Ecto neural progenitor cell (in vitro differentiated cells): ENCODE data around the gene GRID2.

Experiments
- DNase-seq: peaks from one replicate; pipeline ENCODE4 v3.0.0-alpha.2; 2018; ENCODE audit warnings: low spot score

GRID2 gene

GRCh38 chr4:93814141-93814540, 1510.4 kb downstream of the GRID2 start:
- no peak for DNase-seq

GRCh38 chr4:93814722-93815121, 1511.0 kb downstream of the GRID2 start:
- DNase-seq: no peak
